SU-DHL-6 (cell line): Measurements from ENCODE around the gene TMEM92.

Experiments
- CTCF ChIP-seq: fragments of 200-600 bp; sonication (generic); IDR thresholded peaks from one replicate; pipeline ENCODE4 v1.5.1; 2017; ENCODE audit warnings: antibody characterized with exemption, mild to moderate bottlenecking, low read length, moderate library complexity; ENCODE audit not compliant: insufficient read depth, poor library complexity, severe bottlenecking
- EZH2phosphoT487 ChIP-seq: fragments of 200-600 bp; sonication (generic), shearing (Covaris generic); conservative IDR thresholded peaks from 2 replicates; pipeline ENCODE4 v1.6.1; 2018; ENCODE audit warnings: mild to moderate bottlenecking, antibody characterized with exemption, low read length, moderate library complexity, mixed read lengths

- no peak for TF ChIP-seq CTCF
- TF ChIP-seq EZH2phosphoT487, result no peak
These were observed 15.0 kb downstream of the TMEM92 start for GRCh38 chr17:50289278-50289677.
